ENCODE data around the gene PITPNM3. TPM values are rescaled to one million over a fixed set of nuclear protein-coding genes. Genes with fewer than 3 reads are reported as not detected.

The PITPNM3 gene
- total RNA-seq, 6 experiments from 2014 or later: 0.94 to 1.1 (median 1.0) TPM

- TF ChIP-seq CTCF (IDR thresholded peaks at IDR 0.05): no peak
- no peaks in the 10 kb centered on the region for H3K9me3 Mint-ChIP-seq
- no peak overlapping the region for H3K4me3 Mint-ChIP-seq
- peaks cover 9% of the 10 kb centered on the region for H3K27me3 Mint-ChIP-seq (ENCODE audit: insufficient read depth)
- no peak overlapping the region for H3K27ac Mint-ChIP-seq
- no peak for DNase-seq
- H3K4me1 Mint-ChIP-seq (ENCODE audit: low read depth): no peaks in the 10 kb centered on the region
- no peaks in the 10 kb centered on the region; the same call in 1 of the 2 replicates for H3K36me3 Mint-ChIP-seq (ENCODE audit: low read depth)
Measured at GRCh38 chr17:6465206-6466003, 91.0 kb downstream of the PITPNM3 start.

GRCh38 chr17:6464446-6465041, 91.8 kb downstream of the PITPNM3 start:
- no peak overlapping the region for H3K27ac Mint-ChIP-seq
- TF ChIP-seq CTCF (IDR thresholded peaks at IDR 0.05): no peak
- peaks cover 9% of the 10 kb centered on the region for H3K27me3 Mint-ChIP-seq (ENCODE audit: insufficient read depth)
- no peaks in the 10 kb centered on the region; the same call in 1 of the 2 replicates for H3K36me3 Mint-ChIP-seq (ENCODE audit: low read depth)
- H3K9me3 Mint-ChIP-seq: no peaks in the 10 kb centered on the region
- no peak overlapping the region for H3K4me3 Mint-ChIP-seq
- no peak for DNase-seq
- no peaks in the 10 kb centered on the region for H3K4me1 Mint-ChIP-seq (ENCODE audit: low read depth)

GRCh38 chr17:6463616-6464445, 92.5 kb downstream of the PITPNM3 start:
- TF ChIP-seq CTCF (IDR thresholded peaks at IDR 0.05): no peak
- H3K9me3 Mint-ChIP-seq: no peaks in the 10 kb centered on the region
- DNase-seq: no peak
- no peaks in the 10 kb centered on the region; the same call in 1 of the 2 replicates for H3K36me3 Mint-ChIP-seq (ENCODE audit: low read depth)
- peaks cover 7% of the 10 kb centered on the region for H3K27me3 Mint-ChIP-seq (ENCODE audit: insufficient read depth)
- no peak overlapping the region for H3K4me3 Mint-ChIP-seq
- H3K27ac Mint-ChIP-seq: no peak overlapping the region
- no peaks in the 10 kb centered on the region for H3K4me1 Mint-ChIP-seq (ENCODE audit: low read depth)

- no peak overlapping the region for H3K27ac Mint-ChIP-seq
- no peaks in the 10 kb centered on the region for H3K9me3 Mint-ChIP-seq
- TF ChIP-seq CTCF (IDR thresholded peaks at IDR 0.05): no peak
- H3K27me3 Mint-ChIP-seq (ENCODE audit: insufficient read depth): peaks cover 6% of the 10 kb centered on the region
- no peak for DNase-seq
- no peaks in the 10 kb centered on the region; the same call in 1 of the 2 replicates for H3K36me3 Mint-ChIP-seq (ENCODE audit: low read depth)
- H3K4me3 Mint-ChIP-seq: no peak overlapping the region
- H3K4me1 Mint-ChIP-seq (ENCODE audit: low read depth): peaks cover under 1% of the 10 kb centered on the region; the same call in 1 of the 2 replicates
Measured at GRCh38 chr17:6462692-6463091, 93.7 kb downstream of the PITPNM3 start.

- peaks cover 8% of the 10 kb centered on the region for H3K4me1 Mint-ChIP-seq (ENCODE audit: low read depth)
- no peaks in the 10 kb centered on the region for H3K9me3 Mint-ChIP-seq
- no peak for DNase-seq
- H3K27ac Mint-ChIP-seq: no peak overlapping the region
- no peak overlapping the region for H3K4me3 Mint-ChIP-seq
- TF ChIP-seq CTCF (IDR thresholded peaks at IDR 0.05): no peak
- H3K36me3 Mint-ChIP-seq (ENCODE audit: low read depth): no peaks in the 10 kb centered on the region; the same call in 1 of the 2 replicates
- H3K27me3 Mint-ChIP-seq (ENCODE audit: insufficient read depth): peaks cover 6% of the 10 kb centered on the region
Measured at GRCh38 chr17:6461792-6462524, 94.4 kb downstream of the PITPNM3 start.

Measured in HFFc6 (cell line).